ENCODE results near the gene CENPS.

GRCh38 chr1:10444248-10444647 lies 14.0 kb downstream of the CENPS start:
- TF ChIP-seq, protein P1, sequence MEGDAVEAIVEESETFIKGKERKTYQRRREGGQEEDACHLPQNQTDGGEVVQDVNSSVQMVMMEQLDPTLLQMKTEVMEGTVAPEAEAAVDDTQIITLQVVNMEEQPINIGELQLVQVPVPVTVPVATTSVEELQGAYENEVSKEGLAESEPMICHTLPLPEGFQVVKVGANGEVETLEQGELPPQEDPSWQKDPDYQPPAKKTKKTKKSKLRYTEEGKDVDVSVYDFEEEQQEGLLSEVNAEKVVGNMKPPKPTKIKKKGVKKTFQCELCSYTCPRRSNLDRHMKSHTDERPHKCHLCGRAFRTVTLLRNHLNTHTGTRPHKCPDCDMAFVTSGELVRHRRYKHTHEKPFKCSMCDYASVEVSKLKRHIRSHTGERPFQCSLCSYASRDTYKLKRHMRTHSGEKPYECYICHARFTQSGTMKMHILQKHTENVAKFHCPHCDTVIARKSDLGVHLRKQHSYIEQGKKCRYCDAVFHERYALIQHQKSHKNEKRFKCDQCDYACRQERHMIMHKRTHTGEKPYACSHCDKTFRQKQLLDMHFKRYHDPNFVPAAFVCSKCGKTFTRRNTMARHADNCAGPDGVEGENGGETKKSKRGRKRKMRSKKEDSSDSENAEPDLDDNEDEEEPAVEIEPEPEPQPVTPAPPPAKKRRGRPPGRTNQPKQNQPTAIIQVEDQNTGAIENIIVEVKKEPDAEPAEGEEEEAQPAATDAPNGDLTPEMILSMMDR (conservative IDR thresholded peaks at IDR 0.05), result no peak
- no peak for TF ChIP-seq ZFX (IDR thresholded peaks at IDR 0.05)
